GM12865 (cell line): ENCODE data around the gene MPHOSPH9.
A peak's percentile ranks its signal among the peaks of the same experiment; 100 is the strongest.

ENCODE experiments used
- DNase-seq: peaks from one replicate; pipeline ENCODE4 v3.0.0; 2010; ENCODE audit warnings: low read depth
- H3K4me3 ChIP-seq: 2 replicates; pipeline ENCODE4 v1.5.1; 2011; ENCODE audit warnings: mild to moderate bottlenecking, low read depth, low read length, control low read depth
- CTCF ChIP-seq: IDR thresholded peaks from 2 replicates; pipeline ENCODE4 v1.5.1; 2011; ENCODE audit warnings: low read length, control low read depth, low read depth, inconsistent platforms; ENCODE audit not compliant: insufficient read depth; ENCODE audit errors: missing control alignments

The MPHOSPH9 gene

GRCh38 chr12:123266679-123267277 lies 33.8 kb upstream of the MPHOSPH9 start:
- TF ChIP-seq CTCF = no peak
- DNase-seq = no peak
- no peak overlapping the region for H3K4me3 ChIP-seq

GRCh38 chr12:123265851-123266678 lies 33.1 kb upstream of the MPHOSPH9 start:
- TF ChIP-seq CTCF = no peak
- no peak overlapping the region for H3K4me3 ChIP-seq

GRCh38 chr12:123264642-123265041 lies 31.7 kb upstream of the MPHOSPH9 start:
- peak; percentile 31 for TF ChIP-seq CTCF
- no peak overlapping the region for H3K4me3 ChIP-seq
- DNase-seq = peak; percentile 42

More at GRCh38 chr12:123265851-123266678, 33.1 kb upstream of the MPHOSPH9 start:
- no peak for DNase-seq

- no peak for TF ChIP-seq CTCF
- no peak for DNase-seq
- H3K4me3 ChIP-seq = no peak overlapping the region
These were observed 30.4 kb upstream of the MPHOSPH9 start for GRCh38 chr12:123263196-123263817.

DNA sequence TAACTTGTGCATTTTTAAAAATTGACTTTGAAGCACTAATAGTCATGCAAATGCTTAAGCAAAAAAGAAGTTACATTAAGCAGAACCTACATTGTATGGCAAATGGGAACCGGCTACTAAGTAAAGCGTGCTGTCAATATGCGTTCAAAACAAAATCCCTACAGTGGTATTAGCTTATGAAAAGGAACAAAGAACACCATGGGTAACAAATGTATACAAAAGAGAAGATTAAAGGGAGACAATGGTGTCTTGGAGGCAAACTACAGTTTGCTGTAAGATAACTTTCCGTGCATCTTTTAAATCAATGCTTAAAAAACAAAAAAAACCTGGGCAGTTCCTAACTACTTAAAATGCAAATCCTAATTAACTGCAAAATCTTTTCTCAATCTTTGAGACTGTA lies 28.3 kb upstream of the MPHOSPH9 start:
- DNase-seq = no peak
- no peak for TF ChIP-seq CTCF

GRCh38 chr12:123260081-123260480 lies 27.1 kb upstream of the MPHOSPH9 start:
- no peak for DNase-seq
- H3K4me3 ChIP-seq = no peak overlapping the region
- TF ChIP-seq CTCF = no peak

More for the DNA sequence above, 28.3 kb upstream of the MPHOSPH9 start:
- no peak overlapping the region for H3K4me3 ChIP-seq
